Right ventricle myocardium superior (tissue), 1 donor: Measurements from ENCODE around the gene P2RX2. TPM values are rescaled to one million over a fixed set of nuclear protein-coding genes. Genes with fewer than 3 reads are reported as not detected.

Source experiments
- ATAC-seq: fragments of 200-7000 bp; cut with Tn5 transposase; one replicate; pipeline ENCODE4 v1.9.1; 2020; ENCODE audit warnings: mild to moderate bottlenecking; ENCODE audit not compliant: poor library complexity
- DNase-seq: peaks from one replicate; pipeline ENCODE4 v3.0.0-alpha.2; 2020
- intact Hi-C: fragments of 100-400 bp; cut with DNase I; formaldehyde crosslinking; loops from one replicate; pipeline ENCODE4 v1.11.2; 2022
- total RNA-seq: library from RNA; stranded (reverse); fragmentation: NEBNext Ultra II Directional; extraction: Animal tissue kit (Norgen Biotek cat#: 25700); gene quantifications from one replicate; pipeline ENCODE4 v1.2.1, GENCODE V29; 2021
- donor health status: DM: no; HTN: yes; CAD: no; lungs with severe emphysema.

The P2RX2 gene
- total RNA-seq, 1 donor from 2014 or later: not detected

DNA sequence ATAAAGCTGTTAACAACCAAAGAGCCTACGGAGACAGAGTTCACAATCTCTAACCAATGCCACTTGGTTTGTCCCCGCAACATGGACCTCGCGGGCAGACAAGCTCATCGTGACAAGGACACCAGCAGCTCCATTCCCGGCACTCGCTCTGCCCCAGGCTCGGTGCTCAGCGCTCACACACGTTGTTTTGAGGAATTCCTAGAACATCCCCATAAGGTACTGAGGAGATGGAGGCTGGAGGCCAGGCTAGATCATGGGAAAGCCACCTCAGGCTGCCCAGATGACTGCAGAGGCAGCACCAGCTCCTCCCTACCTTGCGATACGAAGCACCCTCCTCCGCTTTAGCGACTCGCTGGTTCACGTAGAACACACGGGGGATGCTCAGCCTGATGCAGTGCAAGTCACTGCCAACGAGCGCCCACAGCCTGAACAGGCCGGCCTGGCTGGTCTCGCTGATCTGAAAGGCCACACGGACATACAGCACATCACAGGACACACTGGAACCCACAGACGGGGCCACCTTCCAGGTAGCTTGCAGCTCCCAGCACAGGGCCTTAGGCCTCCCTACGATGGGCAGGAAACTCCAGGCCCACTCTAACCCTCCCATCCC is 30.1 kb downstream of the P2RX2 start:
- no peak for ATAC-seq
- intact Hi-C loops: loop anchor here (10.0 kb wide), 1 partner anchor 494 kb away; no protein-coding TSS in a partner anchor
- DNase-seq: no peak

DNA sequence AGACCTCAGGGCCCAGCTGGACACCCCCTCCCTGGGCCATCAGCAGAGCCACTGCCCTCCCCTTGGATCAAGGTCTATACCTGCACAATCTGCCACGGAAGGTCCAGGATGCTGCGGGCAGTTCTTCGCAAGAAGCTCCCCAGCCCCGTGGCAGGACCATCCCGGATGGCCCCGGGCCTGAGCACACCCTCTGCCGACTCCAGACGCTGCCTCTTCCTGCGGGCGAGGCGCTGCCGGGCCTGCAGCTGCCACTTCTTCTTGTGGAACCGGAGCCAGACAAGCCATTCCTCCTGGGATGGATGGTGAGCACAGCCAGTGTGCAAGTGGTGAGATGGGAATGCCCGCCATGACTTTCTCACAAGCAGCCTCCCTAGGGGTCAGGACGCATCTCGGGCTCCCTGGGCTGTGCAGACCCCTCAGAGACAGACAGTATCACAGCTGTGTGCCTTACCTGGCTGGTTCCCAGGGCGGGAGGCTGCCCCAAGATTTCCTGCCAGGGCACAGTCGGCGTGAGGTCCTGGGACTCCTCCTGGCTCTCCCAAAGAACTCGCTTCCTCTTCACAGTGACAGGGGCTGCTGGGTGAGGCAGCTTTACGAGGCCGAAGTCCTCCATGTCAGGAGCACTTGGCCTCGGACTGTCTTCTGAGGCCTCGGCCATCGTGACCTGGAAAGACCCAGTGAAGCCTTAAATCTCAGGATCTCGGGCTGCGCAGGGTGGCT is 30.8 kb downstream of the P2RX2 start:
- intact Hi-C loops: loop anchor here (10.0 kb wide), 1 partner anchor 495 kb away; no protein-coding TSS in a partner anchor
- DNase-seq (no peak), ATAC-seq (no peak)

DNA sequence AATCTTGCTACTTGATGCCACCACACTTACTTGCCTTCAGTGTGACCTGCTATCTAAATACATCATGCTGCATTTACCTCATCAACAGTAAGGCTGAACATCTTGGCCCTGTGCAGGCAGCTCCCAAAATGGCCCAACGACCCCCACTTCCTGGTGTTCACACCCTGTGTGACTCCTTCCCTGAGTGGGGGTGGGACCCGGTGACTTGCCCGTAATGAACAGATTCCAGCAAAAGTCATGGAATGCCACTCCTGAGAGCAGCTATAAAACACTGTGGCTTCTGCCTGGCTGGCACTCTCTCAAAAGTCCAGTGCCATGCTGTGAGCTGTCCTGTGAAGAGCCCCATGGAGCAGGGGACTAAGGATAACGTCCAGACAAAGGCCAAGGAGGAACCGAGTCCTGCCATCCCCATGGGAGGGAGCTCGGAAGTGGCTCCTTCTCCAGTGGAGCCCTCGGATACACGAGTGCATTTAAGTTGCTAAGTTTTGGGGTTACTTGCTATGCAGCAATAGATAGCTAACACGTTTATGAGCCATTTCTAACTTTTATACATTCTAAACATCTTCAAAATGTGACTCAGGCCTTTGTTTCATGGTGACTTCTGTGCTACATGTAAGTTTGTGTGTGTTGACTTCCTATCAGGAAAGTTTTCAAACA is 33.0 kb downstream of the P2RX2 start:
- DNase-seq (no peak), ATAC-seq (no peak)
- intact Hi-C loops: no loop called here

DNA sequence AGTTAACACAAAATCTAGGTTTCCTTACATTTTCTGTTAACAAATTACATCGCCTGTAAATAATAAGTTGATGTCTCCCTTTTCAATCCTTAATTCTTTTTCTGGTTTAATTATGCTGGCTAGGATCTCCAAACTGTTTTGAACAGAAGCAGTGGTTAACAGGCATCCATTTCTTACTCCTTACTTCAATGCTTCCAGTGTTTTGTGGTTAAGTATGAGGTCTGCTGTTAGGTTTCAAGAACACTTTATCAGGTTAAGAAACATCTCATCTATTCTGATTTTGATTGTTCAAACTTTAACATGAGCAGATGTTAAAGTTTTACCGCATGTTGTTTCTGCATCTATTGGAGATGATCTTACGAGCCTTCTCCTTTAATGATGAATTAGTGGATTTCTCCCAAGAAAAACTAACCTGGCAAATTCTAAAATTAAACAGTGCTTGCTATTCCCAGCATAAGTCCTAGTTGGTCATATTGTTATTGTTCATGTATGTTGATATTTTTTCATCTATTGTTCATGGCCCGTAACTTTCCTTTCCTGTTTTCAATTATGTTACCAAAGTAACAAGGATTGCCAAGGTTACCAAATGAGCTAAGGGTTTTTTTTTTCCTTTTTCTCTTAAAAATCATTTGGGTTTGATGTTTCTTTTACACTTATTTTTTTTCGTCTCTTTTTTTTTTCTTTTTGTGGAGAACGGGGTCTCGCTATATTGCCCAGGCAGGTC is 35.2 kb downstream of the P2RX2 start:
- no peak for DNase-seq
- no peak for ATAC-seq
- intact Hi-C loops: no loop called here

- ATAC-seq: no peak
- no peak for DNase-seq
- intact Hi-C loops: no loop called here
These were observed 38.6 kb downstream of the P2RX2 start for GRCh38 chr12:132657004-132657727.

DNA sequence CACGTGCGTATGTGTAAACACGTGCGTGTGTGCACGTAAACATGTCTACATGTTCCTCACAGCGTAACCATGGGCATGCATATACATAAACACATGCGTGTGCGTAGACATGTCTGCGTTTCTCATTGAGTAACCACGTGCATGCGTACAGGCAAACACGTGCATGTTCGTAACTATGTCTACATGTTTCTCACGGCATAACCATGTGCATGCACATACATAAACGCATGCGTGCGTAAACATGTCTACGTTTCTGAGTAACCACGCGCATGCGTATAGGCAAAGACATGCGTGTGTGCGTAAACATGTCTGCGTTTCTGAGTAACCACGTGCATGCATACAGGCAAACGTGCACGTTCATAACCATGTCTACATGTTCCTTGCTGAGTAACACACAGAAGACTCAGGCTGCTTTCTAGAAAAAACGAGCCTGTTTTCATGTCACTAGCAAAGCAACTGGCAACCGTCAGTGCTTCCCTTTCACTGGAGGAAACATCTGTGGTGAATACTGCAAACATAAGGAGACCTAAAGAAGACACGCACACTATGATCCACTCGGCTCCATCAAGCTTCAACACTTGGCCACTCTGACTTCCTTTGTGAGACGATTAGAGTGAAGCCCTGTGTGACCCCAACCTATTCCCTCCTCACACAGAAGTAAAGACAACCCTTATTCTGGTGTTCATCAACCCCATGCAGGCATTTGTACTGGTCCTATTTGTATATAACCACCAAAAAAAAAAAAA is 39.7 kb downstream of the P2RX2 start:
- ATAC-seq (no peak), DNase-seq (no peak)
- intact Hi-C loops: no loop called here

- no peak for DNase-seq
- ATAC-seq: no peak
- intact Hi-C loops: no loop called here
These were observed 40.6 kb downstream of the P2RX2 start for GRCh38 chr12:132659146-132659545.

DNA sequence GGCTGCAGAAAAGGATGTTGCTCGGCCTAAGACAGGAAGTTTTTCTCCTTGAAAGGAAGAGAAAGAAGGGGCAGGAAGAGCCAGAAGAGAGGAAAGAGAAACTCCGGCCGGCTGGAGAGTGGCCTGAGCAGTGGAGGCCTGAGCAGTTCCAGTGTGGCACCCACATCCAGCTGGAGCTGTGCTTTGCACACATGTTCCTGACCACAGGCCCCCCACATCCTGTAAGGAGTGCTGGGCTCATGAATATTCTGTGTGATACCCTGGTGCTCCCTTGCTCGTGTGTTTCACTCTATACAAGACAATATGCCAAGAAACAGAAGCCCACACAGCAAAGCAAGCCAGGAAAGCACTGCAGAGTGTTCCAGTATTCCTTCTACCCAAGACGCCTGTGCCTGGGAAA is 41.5 kb downstream of the P2RX2 start:
- intact Hi-C loops: no loop called here
- DNase-seq (no peak), ATAC-seq (no peak)

DNA sequence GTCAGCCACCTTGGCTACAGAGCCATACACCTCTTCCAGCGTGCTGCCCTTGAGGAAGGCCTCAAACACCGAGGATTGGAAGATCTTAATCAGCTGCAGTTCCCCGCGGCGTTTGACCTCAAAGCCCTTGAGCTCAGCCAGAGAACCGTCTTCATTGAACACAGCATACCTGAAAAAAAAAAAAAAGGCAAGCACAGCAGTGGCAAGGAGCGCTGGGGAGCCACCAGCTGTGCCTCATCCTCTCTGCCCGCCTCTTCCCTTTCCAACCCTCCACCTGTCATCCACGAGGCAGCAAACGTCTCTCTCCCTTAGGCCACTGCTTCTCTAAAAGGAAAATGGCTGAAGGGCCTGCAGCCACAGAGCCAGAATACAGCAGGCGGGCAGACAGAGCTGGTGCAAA is 42.4 kb downstream of the P2RX2 start:
- DNase-seq (no peak), ATAC-seq (no peak)
- intact Hi-C loops: no loop called here

- DNase-seq (no peak), ATAC-seq (peak; percentile 36)
- intact Hi-C loops: no loop called here
These were observed 43.4 kb downstream of the P2RX2 start for GRCh38 chr12:132661972-132662371.

GRCh38 chr12:132662901-132663755 is 44.6 kb downstream of the P2RX2 start:
- DNase-seq: no peak
- intact Hi-C loops: no loop called here
- ATAC-seq: no peak

DNA sequence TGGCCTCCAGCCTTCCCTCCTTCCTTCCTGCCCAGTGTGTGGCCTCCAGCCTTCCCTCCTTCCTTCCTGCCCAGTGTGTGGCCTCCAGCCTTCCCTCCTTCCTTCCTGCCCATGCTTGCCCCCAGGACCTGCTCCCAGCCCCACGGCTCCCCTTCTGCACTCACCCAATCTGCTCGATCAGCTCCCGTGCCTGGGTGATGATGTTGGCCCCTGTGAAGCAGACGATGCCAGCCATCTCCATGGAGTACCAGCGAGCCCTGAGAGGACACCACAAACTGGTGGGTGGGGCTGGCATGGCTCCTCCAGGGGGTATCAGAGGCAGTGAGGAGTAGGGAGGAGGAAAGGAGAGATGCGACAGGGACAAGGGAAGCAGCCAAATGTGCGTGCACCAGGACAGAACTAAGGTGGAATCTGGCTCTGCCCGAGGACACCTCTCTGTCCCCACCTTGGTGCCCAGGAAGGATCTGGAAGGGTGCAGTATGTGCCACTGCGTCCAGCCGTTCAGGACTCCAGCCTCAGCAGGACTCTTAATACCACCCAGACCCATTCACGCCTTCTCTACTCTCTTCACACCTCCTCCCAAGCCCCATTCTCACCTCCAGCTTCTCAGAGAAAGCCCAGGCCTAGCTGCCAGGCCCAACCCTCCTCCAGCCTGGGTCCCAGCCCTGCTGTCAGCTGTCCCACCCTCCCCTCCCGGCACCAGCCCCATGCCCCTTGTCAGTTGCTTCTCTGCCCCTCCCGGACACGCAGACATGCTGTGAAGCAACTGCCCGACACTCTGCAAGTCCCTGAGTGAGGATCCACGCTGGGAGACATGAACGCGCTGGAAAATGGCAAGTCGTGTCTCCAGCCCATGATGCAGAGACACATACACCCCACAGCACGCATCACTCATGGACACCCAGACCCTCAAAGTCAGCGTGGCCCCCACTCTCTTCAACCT is 45.9 kb downstream of the P2RX2 start:
- DNase-seq (no peak), ATAC-seq (no peak)
- intact Hi-C loops: no loop called here

DNA sequence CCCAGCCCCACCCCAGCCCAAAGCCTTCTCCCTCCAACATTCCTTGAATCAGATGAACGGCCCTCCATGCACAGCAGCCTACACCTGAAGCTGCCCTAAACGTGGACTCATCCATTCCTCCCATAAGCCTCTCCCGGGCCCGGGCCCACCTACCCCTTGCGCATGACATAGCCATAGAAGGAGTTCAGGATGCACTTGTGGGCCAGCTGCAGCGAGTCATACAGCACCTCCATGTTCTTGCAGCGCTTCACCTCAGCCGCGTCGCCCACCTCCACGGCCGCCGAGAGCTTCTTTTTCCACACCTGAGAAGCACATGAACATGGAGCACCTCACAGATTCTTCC is 46.5 kb downstream of the P2RX2 start:
- ATAC-seq (no peak), DNase-seq (no peak)
- intact Hi-C loops: no loop called here

- intact Hi-C loops: no loop called here
- no peak for DNase-seq
- ATAC-seq: no peak
These were observed 47.2 kb downstream of the P2RX2 start for GRCh38 chr12:132665794-132666193.

GRCh38 chr12:132668191-132669088 is 49.9 kb downstream of the P2RX2 start:
- intact Hi-C loops: no loop called here
- ATAC-seq (no peak), DNase-seq (no peak)
